Esophagus (tissue), 2 donors: ENCODE data around the gene PRKAR1A. TPM values are rescaled to one million over a fixed set of nuclear protein-coding genes. Genes with fewer than 3 reads are reported as not detected.
"Not testable (repeated sequence)": the region's sequence is repeated elsewhere in the genome, so short reads cannot be mapped to it uniquely, and the experiment has no call there.

Experiments used
- H3K27ac ChIP-seq, 2 donors: one replicate each; pipeline ENCODE4 v1.5.1; 2013; ENCODE audit warnings: low read depth in 2 of 2, mild to moderate bottlenecking in 2 of 2, inconsistent platforms in 1 of 2, low read length in 1 of 2, moderate library complexity in 1 of 2
- H3K27me3 ChIP-seq, 2 donors: one replicate each; pipeline ENCODE4 v1.6.1; 2013; ENCODE audit warnings: low read length in 2 of 2, control low read depth in 1 of 2, mild to moderate bottlenecking in 1 of 2; ENCODE audit not compliant: insufficient read depth in 2 of 2, control insufficient read depth in 1 of 2
- H3K36me3 ChIP-seq, 2 donors: one replicate each; pipeline ENCODE4 v1.6.1; 2013; ENCODE audit warnings: low read length in 1 of 2; ENCODE audit not compliant: control insufficient read depth in 2 of 2, insufficient read depth in 2 of 2
- H3K4me1 ChIP-seq, 2 donors: one replicate each; pipeline ENCODE4 v1.6.1; 2013; ENCODE audit warnings: low read length in 1 of 2; ENCODE audit not compliant: control insufficient read depth in 2 of 2, insufficient read depth in 2 of 2
- H3K4me3 ChIP-seq, 2 donors: one replicate each; pipeline ENCODE4 v1.5.1; 2013; ENCODE audit warnings: low read length in 2 of 2, mild to moderate bottlenecking in 2 of 2, low read depth in 1 of 2, moderate library complexity in 1 of 2
- H3K9me3 ChIP-seq, 2 donors: one replicate each; pipeline ENCODE4 v1.6.1; 2013; ENCODE audit warnings: mild to moderate bottlenecking in 2 of 2, low read depth in 1 of 2, low read length in 1 of 2, moderate library complexity in 1 of 2; ENCODE audit not compliant: control insufficient read depth in 2 of 2, insufficient read depth in 1 of 2
- whole genome bisulfite sequencing, 2 donors: extraction: QIAGEN DNeasy Blood & Tissue Kit; methylation state at CpG; one replicate each; pipeline ENCODE4 v1.1.7; 2013; 5-methylcytosine and 5-hydroxymethylcytosine counted together
- polyA plus RNA-seq, 2 donors: library from polyadenylated mRNA; stranded (reverse); fragments of 200-250 nt; gene quantifications; one replicate each; pipeline ENCODE4 v1.2.3, GENCODE V29; 2013
- donor health status: healthy with polysubstance abuse.
- donor health status: Bipolar disorder and iron deficiency.

PRKAR1A gene
- polyA plus RNA-seq, 2 donors: 25.7 to 55.8 TPM

- no peak overlapping the region for H3K4me3 ChIP-seq
- WGBS, 2 donors: 73 to 83% methylated on average over 9 of the region's 9 CpGs
- no peaks in the 10 kb centered on the region for H3K27me3 ChIP-seq
- peak overlapping the region in 1 of 2 donors; percentile 53 for H3K27ac ChIP-seq
- H3K36me3 ChIP-seq: no peaks in the 10 kb centered on the region
- H3K9me3 ChIP-seq: peaks cover 0 to 2% of the 10 kb centered on the region in 2 donors
- H3K4me1 ChIP-seq: peaks cover 2 to 9% of the 10 kb centered on the region in 2 donors
Measured at GRCh38 chr17:68581863-68582645, 69.8 kb downstream of the PRKAR1A start.

GRCh38 chr17:68582867-68583266, 70.6 kb downstream of the PRKAR1A start:
- not testable (repeated sequence) for H3K4me1 ChIP-seq, H3K9me3 ChIP-seq, H3K27me3 ChIP-seq, H3K36me3 ChIP-seq, H3K27ac ChIP-seq, H3K4me3 ChIP-seq
- 48 to 61% methylated on average over 6 of the region's 6 CpGs for WGBS, 2 donors

GRCh38 chr17:68584581-68585303, 72.5 kb downstream of the PRKAR1A start:
- Histone ChIP-seq H3K4me1 (peaks cover 0 to under 1% of the 10 kb centered on the region in 2 donors), H3K9me3 (peaks cover 0 to 2% of the 10 kb centered on the region in 2 donors), H3K27me3 (no peaks in the 10 kb centered on the region), H3K4me3 (no peak overlapping the region), H3K36me3 (no peaks in the 10 kb centered on the region), H3K27ac (no peak overlapping the region)
- 65 to 78% methylated on average over 5 of the region's 5 CpGs for whole genome bisulfite sequencing, 2 donors

- H3K4me3 ChIP-seq: no peak overlapping the region
- no peaks in the 10 kb centered on the region for H3K36me3 ChIP-seq
- peak overlapping the region in 1 of 2 donors; percentile 1 for H3K27ac ChIP-seq
- no peaks in the 10 kb centered on the region for H3K4me1 ChIP-seq
- H3K27me3 ChIP-seq: no peaks in the 10 kb centered on the region
- peaks cover 0 to 2% of the 10 kb centered on the region in 2 donors for H3K9me3 ChIP-seq
- WGBS, 2 donors: 48 to 55% methylated on average over 4 of the region's 4 CpGs
Measured at GRCh38 chr17:68585643-68586042, 73.4 kb downstream of the PRKAR1A start.

- H3K27ac ChIP-seq: no peak overlapping the region
- 94 to 96% methylated on average over 5 of the region's 5 CpGs for WGBS, 2 donors
Measured at GRCh38 chr17:68587026-68587425, 74.8 kb downstream of the PRKAR1A start.

GRCh38 chr17:68587847-68588246, 75.6 kb downstream of the PRKAR1A start:
- Histone ChIP-seq H3K4me1 (no peaks in the 10 kb centered on the region), H3K36me3 (no peaks in the 10 kb centered on the region), H3K27me3 (no peaks in the 10 kb centered on the region), H3K9me3 (peaks cover 0 to 2% of the 10 kb centered on the region in 2 donors), H3K27ac (no peak overlapping the region), H3K4me3 (no peak overlapping the region)
- WGBS, 2 donors: 83 to 89% methylated on average over 2 of the region's 2 CpGs

More at GRCh38 chr17:68587026-68587425, 74.8 kb downstream of the PRKAR1A start:
- H3K4me3 ChIP-seq: no peak overlapping the region
- no peaks in the 10 kb centered on the region for H3K4me1 ChIP-seq
- H3K9me3 ChIP-seq: peaks cover 0 to 2% of the 10 kb centered on the region in 2 donors
- no peaks in the 10 kb centered on the region for H3K27me3 ChIP-seq
- H3K36me3 ChIP-seq: no peaks in the 10 kb centered on the region

GRCh38 chr17:68588362-68588761, 76.1 kb downstream of the PRKAR1A start:
- no peak overlapping the region for H3K4me3 ChIP-seq
- H3K27ac ChIP-seq: no peak overlapping the region
- 67 to 75% methylated on average over 1 of the region's 1 CpG for WGBS, 2 donors
- H3K27me3 ChIP-seq: no peaks in the 10 kb centered on the region
- no peaks in the 10 kb centered on the region for H3K36me3 ChIP-seq
- no peaks in the 10 kb centered on the region for H3K4me1 ChIP-seq
- peaks cover 0 to 2% of the 10 kb centered on the region in 2 donors for H3K9me3 ChIP-seq

GRCh38 chr17:68589086-68589485, 76.9 kb downstream of the PRKAR1A start:
- WGBS, 2 donors: 89 to 90% methylated on average over 3 of the region's 3 CpGs
- Histone ChIP-seq H3K4me3 (no peak overlapping the region), H3K27ac (no peak overlapping the region), H3K9me3 (peaks cover 0 to 2% of the 10 kb centered on the region in 2 donors), H3K4me1 (no peaks in the 10 kb centered on the region), H3K36me3 (no peaks in the 10 kb centered on the region), H3K27me3 (no peaks in the 10 kb centered on the region)

GRCh38 chr17:68591583-68591982, 79.4 kb downstream of the PRKAR1A start:
- peaks cover 0 to 2% of the 10 kb centered on the region in 2 donors for H3K9me3 ChIP-seq
- no peaks in the 10 kb centered on the region for H3K4me1 ChIP-seq
- no peak overlapping the region for H3K4me3 ChIP-seq
- 74 to 87% methylated on average over 12 of the region's 12 CpGs for WGBS, 2 donors
- H3K36me3 ChIP-seq: no peaks in the 10 kb centered on the region
- no peaks in the 10 kb centered on the region for H3K27me3 ChIP-seq
- H3K27ac ChIP-seq: no peak overlapping the region
